ENCODE measurements around the gene FOXRED1.

FOXRED1 gene

GRCh38 chr11:126256216-126256615 is 12.7 kb upstream of the FOXRED1 start:
- TF ChIP-seq CTCF (IDR thresholded peaks at IDR 0.05; ENCODE audit: low read depth, low read length, poor library complexity, severe bottlenecking) (no peak), EZH2phosphoT487 (IDR thresholded peaks at IDR 0.05; ENCODE audit: borderline replicate concordance, low read length) (no peak)
- Histone ChIP-seq H3F3A (ENCODE audit: control insufficient read depth, insufficient read depth) (peaks cover 17% of the 10 kb centered on the region), H3K27ac (ENCODE audit: low read depth, low read length) (no peak overlapping the region), H3K4me3 (ENCODE audit: low read length) (no peak overlapping the region), H3K4me2 (ENCODE audit: low read length) (no peak overlapping the region), H3K36me3 (ENCODE audit: control insufficient read depth, low read length) (peaks cover 26% of the 10 kb centered on the region), H3K79me2 (ENCODE audit: control insufficient read depth, low read length) (no peaks in the 10 kb centered on the region), H3K27me3 (ENCODE audit: control insufficient read depth, low read length) (no peaks in the 10 kb centered on the region), H3K9me2 (replicated peaks; ENCODE audit: control insufficient read depth, low read length) (no peaks in the 10 kb centered on the region), H3K9me3 (ENCODE audit: control insufficient read depth, insufficient read depth, low read length) (no peaks in the 10 kb centered on the region), H3K4me1 (ENCODE audit: control insufficient read depth, low read length) (no peaks in the 10 kb centered on the region), H4K20me1 (ENCODE audit: control insufficient read depth, insufficient read depth, low read depth, low read length) (no peaks in the 10 kb centered on the region)

DNA sequence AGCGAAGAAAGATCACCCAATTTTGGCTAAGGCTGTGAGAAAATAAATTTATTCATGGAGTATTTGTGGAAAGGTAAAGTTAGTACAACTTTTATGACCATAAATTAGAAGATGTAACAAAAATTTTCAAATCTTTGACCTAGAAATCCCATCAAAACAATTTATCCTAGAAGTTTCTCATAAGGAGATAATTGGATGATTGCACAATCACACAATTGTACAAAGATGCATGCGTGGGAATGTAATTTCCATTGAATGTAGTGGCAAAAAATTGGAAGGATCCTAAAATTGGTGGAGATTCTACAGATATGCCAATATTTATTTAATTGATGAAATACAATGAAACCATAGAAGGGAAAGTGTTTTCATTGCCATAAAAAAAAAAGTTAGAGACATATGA is 11.8 kb upstream of the FOXRED1 start:
- Histone ChIP-seq H3K36me3 (ENCODE audit: control insufficient read depth, low read length) (peaks cover 35% of the 10 kb centered on the region), H3K9me2 (replicated peaks; ENCODE audit: control insufficient read depth, low read length) (no peaks in the 10 kb centered on the region), H3K27me3 (ENCODE audit: control insufficient read depth, low read length) (no peaks in the 10 kb centered on the region), H3K79me2 (ENCODE audit: control insufficient read depth, low read length) (no peaks in the 10 kb centered on the region), H3F3A (ENCODE audit: control insufficient read depth, insufficient read depth) (peaks cover 19% of the 10 kb centered on the region), H3K27ac (ENCODE audit: low read depth, low read length) (no peak overlapping the region), H3K4me3 (ENCODE audit: low read length) (no peak overlapping the region), H3K4me2 (ENCODE audit: low read length) (no peak overlapping the region), H3K4me1 (ENCODE audit: control insufficient read depth, low read length) (no peaks in the 10 kb centered on the region), H3K9me3 (ENCODE audit: control insufficient read depth, insufficient read depth, low read length) (no peaks in the 10 kb centered on the region), H4K20me1 (ENCODE audit: control insufficient read depth, insufficient read depth, low read depth, low read length) (no peaks in the 10 kb centered on the region)
- TF ChIP-seq CTCF (IDR thresholded peaks at IDR 0.05; ENCODE audit: low read depth, low read length, poor library complexity, severe bottlenecking): no peak
- TF ChIP-seq EZH2phosphoT487 (IDR thresholded peaks at IDR 0.05; ENCODE audit: borderline replicate concordance, low read length): no peak

- no peak for TF ChIP-seq EZH2phosphoT487 (IDR thresholded peaks at IDR 0.05; ENCODE audit: borderline replicate concordance, low read length)
- TF ChIP-seq CTCF (IDR thresholded peaks at IDR 0.05; ENCODE audit: low read depth, low read length, poor library complexity, severe bottlenecking): no peak
- H3K9me3 ChIP-seq (ENCODE audit: control insufficient read depth, insufficient read depth, low read length): no peaks in the 10 kb centered on the region
- no peak overlapping the region for H3K4me2 ChIP-seq (ENCODE audit: low read length)
- H3K79me2 ChIP-seq (ENCODE audit: control insufficient read depth, low read length): no peaks in the 10 kb centered on the region
- no peaks in the 10 kb centered on the region for H4K20me1 ChIP-seq (ENCODE audit: control insufficient read depth, insufficient read depth, low read depth, low read length)
- no peak overlapping the region for H3K27ac ChIP-seq (ENCODE audit: low read depth, low read length)
- no peaks in the 10 kb centered on the region for H3K4me1 ChIP-seq (ENCODE audit: control insufficient read depth, low read length)
- H3F3A ChIP-seq (ENCODE audit: control insufficient read depth, insufficient read depth): peaks cover 19% of the 10 kb centered on the region
- H3K4me3 ChIP-seq (ENCODE audit: low read length): no peak overlapping the region
- peaks cover 41% of the 10 kb centered on the region for H3K36me3 ChIP-seq (ENCODE audit: control insufficient read depth, low read length)
- H3K9me2 ChIP-seq (replicated peaks; ENCODE audit: control insufficient read depth, low read length): no peaks in the 10 kb centered on the region
- no peaks in the 10 kb centered on the region for H3K27me3 ChIP-seq (ENCODE audit: control insufficient read depth, low read length)
These were observed 11.2 kb upstream of the FOXRED1 start for GRCh38 chr11:126257764-126258163.

DNA sequence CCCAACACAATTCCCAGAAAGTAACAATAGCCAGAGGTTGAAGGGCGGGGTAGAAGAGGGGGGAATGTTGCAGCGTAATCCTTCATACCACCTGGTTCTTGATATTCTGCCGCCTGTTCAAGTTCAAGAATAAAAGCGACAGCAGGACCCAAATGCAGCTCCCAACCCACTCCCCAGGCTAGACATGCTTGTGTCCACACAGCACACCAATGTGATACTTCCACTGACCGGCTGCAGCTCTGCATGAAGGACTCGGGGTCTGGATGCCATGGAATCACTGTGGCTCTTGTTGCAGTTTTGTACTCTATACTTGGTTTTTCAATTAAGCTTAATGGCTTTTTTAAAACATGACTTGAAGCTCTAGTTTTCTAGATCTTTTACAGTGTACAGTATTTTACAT is 6.7 kb upstream of the FOXRED1 start:
- Histone ChIP-seq H3K36me3 (ENCODE audit: control insufficient read depth, low read length) (peaks cover 66% of the 10 kb centered on the region), H3K4me1 (ENCODE audit: control insufficient read depth, low read length) (peaks cover 3% of the 10 kb centered on the region), H4K20me1 (ENCODE audit: control insufficient read depth, insufficient read depth, low read depth, low read length) (peaks cover 6% of the 10 kb centered on the region; the same call in 1 of the 2 replicates), H3K4me3 (ENCODE audit: low read length) (no peak overlapping the region), H3F3A (ENCODE audit: control insufficient read depth, insufficient read depth) (peaks cover 19% of the 10 kb centered on the region), H3K9me2 (replicated peaks; ENCODE audit: control insufficient read depth, low read length) (no peaks in the 10 kb centered on the region), H3K27me3 (ENCODE audit: control insufficient read depth, low read length) (no peaks in the 10 kb centered on the region), H3K9me3 (ENCODE audit: control insufficient read depth, insufficient read depth, low read length) (no peaks in the 10 kb centered on the region), H3K79me2 (ENCODE audit: control insufficient read depth, low read length) (peaks cover 16% of the 10 kb centered on the region), H3K27ac (ENCODE audit: low read depth, low read length) (no peak overlapping the region), H3K4me2 (ENCODE audit: low read length) (no peak overlapping the region)
- TF ChIP-seq EZH2phosphoT487 (IDR thresholded peaks at IDR 0.05; ENCODE audit: borderline replicate concordance, low read length) (no peak), CTCF (IDR thresholded peaks at IDR 0.05; ENCODE audit: low read depth, low read length, poor library complexity, severe bottlenecking) (no peak)

Data from DOHH2 (cell line).